ENCODE measurements around the gene PHYHD1.

Gene PHYHD1

DNA sequence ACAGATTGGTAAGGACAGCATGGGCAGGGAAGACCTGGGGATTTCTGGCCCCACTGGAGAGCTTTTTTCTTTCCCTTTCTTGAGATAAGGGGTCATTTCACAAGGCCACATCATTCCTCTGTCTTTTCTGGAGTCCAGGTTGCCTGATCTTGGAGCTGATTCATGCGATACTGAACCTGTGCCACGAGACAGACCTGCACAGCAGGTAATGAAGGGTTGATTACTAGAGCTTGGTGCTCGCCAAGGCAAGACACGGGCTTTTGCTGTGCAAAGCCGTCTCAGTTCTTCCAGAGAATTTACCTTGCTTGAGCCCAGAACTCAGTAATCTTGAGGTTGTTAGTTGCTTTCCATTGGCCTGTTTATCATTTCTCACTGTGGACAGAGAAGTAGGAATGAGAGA is 65.9 kb downstream of the PHYHD1 start:
- DNase-seq: no peak

DNA sequence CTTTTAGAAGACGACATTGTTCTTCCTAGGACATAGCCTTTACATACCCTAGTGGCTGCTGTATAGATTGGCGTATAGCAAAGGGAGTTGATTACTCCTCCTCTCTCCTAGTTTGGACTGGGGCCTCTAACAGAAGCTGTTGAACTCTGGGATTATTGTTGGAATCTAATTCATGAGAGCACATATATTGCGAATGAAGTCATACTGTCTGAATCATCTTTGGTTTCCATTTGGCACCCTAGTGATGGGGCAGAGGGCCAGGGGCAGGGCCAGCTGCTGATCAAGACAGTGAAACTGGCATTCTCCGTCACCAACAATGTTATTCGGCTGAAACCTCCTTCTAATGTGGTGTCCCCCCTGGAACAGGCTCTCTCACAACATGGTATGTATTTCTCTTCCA is 67.0 kb downstream of the PHYHD1 start:
- DNase-seq: no peak

Data from NCI-H748 treated with DMSO at 0.1 percent for 48 hours (cell line).